PC-9 (cell line): ENCODE results near the gene SEC31B. TPM values are rescaled to one million over a fixed set of nuclear protein-coding genes. Genes with fewer than 3 reads are reported as not detected.

Experiments used
- BruUV-seq: library from RNA; stranded (reverse); fragments of 400-500 nt; replicated peaks from 2 replicates; lab custom pipeline; 2021; lab: Mats Ljungman, UMichigan
- CTCF ChIA-PET: fragments of 300-600 bp; sonication (Branson Sonifier 250); formaldehyde crosslinking; loops from one replicate; lab custom pipeline; 2022; ENCODE audit warnings: antibody characterized with exemption; lab: Charles Lee
- POLR2A ChIA-PET: fragments of 300-600 bp; sonication (Branson Sonifier 250); formaldehyde crosslinking; loops from one replicate; lab custom pipeline; 2022; ENCODE audit warnings: antibody characterized with exemption; ENCODE audit not compliant: unreplicated experiment; lab: Charles Lee
- DNase-seq, 2 experiments: peaks; one replicate each; pipeline versions ENCODE4 v3.0.0 to v3.0.0-alpha.2; 2015 to 2022; ENCODE audit warnings: mixed read lengths in 1 of 2
- H2AFZ ChIP-seq: fragments of 200-600 bp; sonication (generic); 2 replicates; pipeline ENCODE4 v1.8.1; 2017; ENCODE audit warnings: antibody characterized with exemption
- H3F3A ChIP-seq: fragments of 200-600 bp; sonication (generic); 2 replicates; pipeline ENCODE4 v1.8.1; 2017; ENCODE audit warnings: antibody characterized with exemption, mild to moderate bottlenecking, low read depth; ENCODE audit not compliant: insufficient read depth
- H3K27ac ChIP-seq: fragments of 200-600 bp; sonication (generic); 2 replicates; pipeline ENCODE4 v1.6.1; 2016; ENCODE audit warnings: mixed run types
- H3K27me3 ChIP-seq: fragments of 200-600 bp; sonication (generic); 2 replicates; pipeline ENCODE4 v1.6.1; 2016; ENCODE audit warnings: low read depth, mixed run types; ENCODE audit not compliant: insufficient read depth
- H3K36me3 ChIP-seq: fragments of 200-600 bp; sonication (generic); 2 replicates; pipeline ENCODE4 v1.6.1; 2016; ENCODE audit warnings: low read depth, mixed run types
- H3K4me1 ChIP-seq: fragments of 200-600 bp; sonication (generic); replicated peaks from 2 replicates; pipeline ENCODE4 v1.6.1; 2016; ENCODE audit warnings: mixed run types; ENCODE audit not compliant: insufficient read depth
- H3K4me2 ChIP-seq: fragments of 200-600 bp; sonication (generic); 2 replicates; pipeline ENCODE4 v1.6.1; 2017; ENCODE audit warnings: mixed run types
- H3K4me3 ChIP-seq: fragments of 200-600 bp; sonication (generic); 2 replicates; pipeline ENCODE4 v1.6.1; 2016; ENCODE audit warnings: mixed run types
- H3K79me2 ChIP-seq: fragments of 200-600 bp; sonication (generic); 2 replicates; pipeline ENCODE4 v1.6.1; 2017; ENCODE audit warnings: low read depth, mixed run types
- H3K9me2 ChIP-seq: fragments of 200-600 bp; sonication (generic); 2 replicates; pipeline ENCODE4 v1.8.1; 2017; ENCODE audit warnings: mild to moderate bottlenecking; ENCODE audit not compliant: insufficient read depth
- H3K9me3 ChIP-seq: fragments of 200-600 bp; sonication (generic); 2 replicates; pipeline ENCODE4 v1.8.1; 2016; ENCODE audit warnings: low read depth; ENCODE audit not compliant: insufficient read depth
- H4K20me1 ChIP-seq: fragments of 200-600 bp; sonication (generic); 2 replicates; pipeline ENCODE4 v1.8.1; 2017; ENCODE audit not compliant: insufficient read depth
- CTCF ChIP-seq: fragments of 200-600 bp; sonication (generic); conservative IDR thresholded peaks from 2 replicates; pipeline ENCODE4 v1.6.1; 2017; ENCODE audit warnings: mixed run types, antibody characterized with exemption, mild to moderate bottlenecking, moderate library complexity
- EZH2 ChIP-seq: fragments of 200-600 bp; sonication (generic); IDR thresholded peaks from 2 replicates; pipeline ENCODE4 v1.8.0; 2017; ENCODE audit warnings: antibody characterized with exemption, low read depth
- intact Hi-C: fragments of 100-400 bp; cut with micrococcal nuclease; formaldehyde crosslinking; loops from one replicate; pipeline ENCODE4 v1.10.0; 2022; ENCODE audit not compliant: unreplicated experiment
- total RNA-seq: library from RNA; stranded (reverse); gene quantifications from 2 replicates; pipeline ENCODE4 v1.2.3, GENCODE V29; 2021

Gene SEC31B
- total RNA-seq, 1 experiment from 2014 or later = 7.4 TPM

DNA sequence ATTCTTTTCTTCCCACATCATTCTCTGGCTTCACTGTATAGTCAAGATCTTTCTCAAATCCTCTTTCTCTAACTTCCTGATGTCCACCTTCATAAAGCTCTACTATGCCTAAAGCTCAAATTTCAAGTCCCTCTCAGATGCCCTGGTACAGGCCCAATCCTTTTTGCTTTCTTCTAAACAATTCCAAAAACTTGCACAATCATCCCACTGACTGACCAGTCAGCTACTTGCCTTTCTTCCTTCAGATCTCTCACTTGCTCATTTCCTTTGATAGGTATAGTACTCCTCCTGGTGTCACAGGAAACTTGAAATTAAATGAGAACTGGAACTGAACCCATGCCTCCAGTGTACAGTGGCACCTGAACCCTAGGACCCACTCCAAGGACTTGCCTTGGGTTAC, 18.2 kb downstream of the SEC31B start:
- no peaks in the 10 kb centered on the region for H4K20me1 ChIP-seq
- H3K9me3 ChIP-seq = no peaks in the 10 kb centered on the region
- no peak overlapping the region for H3K27ac ChIP-seq
- no peaks in the 10 kb centered on the region for H3K27me3 ChIP-seq
- H3K36me3 ChIP-seq = no peaks in the 10 kb centered on the region
- no peaks in the 10 kb centered on the region for H3K79me2 ChIP-seq
- no peak for DNase-seq
- no peaks in the 10 kb centered on the region for H3K9me2 ChIP-seq
- no peak overlapping the region for H2AFZ ChIP-seq
- no TSS peak for BruUV-seq
- no peaks in the 10 kb centered on the region for H3K4me1 ChIP-seq
- H3F3A ChIP-seq = no peaks in the 10 kb centered on the region
- no peak for TF ChIP-seq CTCF
- no peak for TF ChIP-seq EZH2
- intact Hi-C loops = no loop called here
- no peak overlapping the region for H3K4me2 ChIP-seq
- ChIA-PET CTCF (interaction anchor here (0.8 kb wide), 1 partner anchor 157 kb away, joined by 3 read pairs; no protein-coding TSS in a partner anchor), POLR2A (no interaction called here)
- no peak overlapping the region for H3K4me3 ChIP-seq

DNA sequence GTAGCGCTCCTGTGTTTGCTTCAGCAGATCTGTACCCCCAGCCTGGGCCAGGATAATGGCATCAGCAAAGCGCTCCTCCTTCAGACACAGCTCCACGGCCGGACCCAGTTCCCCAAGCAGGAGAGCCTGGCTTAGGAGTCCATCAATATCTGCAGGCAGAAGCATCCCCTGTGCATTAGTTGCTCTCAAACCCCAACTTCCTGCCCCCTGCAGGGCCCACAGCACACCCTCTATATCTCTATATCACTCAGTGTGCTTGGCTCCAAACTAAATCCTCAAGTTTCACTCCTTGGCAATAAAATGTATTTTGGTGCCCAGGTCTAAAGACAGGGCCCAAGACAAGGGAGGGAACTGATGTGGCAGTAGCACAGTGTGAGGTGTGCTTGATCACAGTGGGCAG, 21.6 kb downstream of the SEC31B start:
- POLR2A ChIA-PET = no interaction called here
- H3K9me2 ChIP-seq = no peaks in the 10 kb centered on the region
- CTCF ChIA-PET = no interaction called here
- no peak overlapping the region for H3K4me3 ChIP-seq
- DNase-seq = no peak
- no peaks in the 10 kb centered on the region for H3K4me1 ChIP-seq
- no TSS peak for BruUV-seq
- H3K27ac ChIP-seq = no peak overlapping the region
- H3K36me3 ChIP-seq = no peaks in the 10 kb centered on the region
- H2AFZ ChIP-seq = no peak overlapping the region
- intact Hi-C loops = no loop called here
- H4K20me1 ChIP-seq = no peaks in the 10 kb centered on the region
- TF ChIP-seq CTCF (no peak), EZH2 (no peak)
- H3K79me2 ChIP-seq = no peaks in the 10 kb centered on the region
- no peak overlapping the region for H3K4me2 ChIP-seq
- no peaks in the 10 kb centered on the region for H3K9me3 ChIP-seq
- no peaks in the 10 kb centered on the region for H3K27me3 ChIP-seq
- H3F3A ChIP-seq = no peaks in the 10 kb centered on the region

- Histone ChIP-seq H3K4me1 (no peaks in the 10 kb centered on the region), H3K9me2 (no peaks in the 10 kb centered on the region), H3F3A (no peaks in the 10 kb centered on the region), H3K4me2 (no peak overlapping the region), H3K27me3 (no peaks in the 10 kb centered on the region), H4K20me1 (no peaks in the 10 kb centered on the region), H3K27ac (no peak overlapping the region), H2AFZ (no peak overlapping the region), H3K9me3 (no peaks in the 10 kb centered on the region), H3K4me3 (no peak overlapping the region), H3K79me2 (no peaks in the 10 kb centered on the region), H3K36me3 (no peaks in the 10 kb centered on the region)
- ChIA-PET POLR2A (no interaction called here), CTCF (no interaction called here)
- intact Hi-C loops = no loop called here
- DNase-seq = no peak
- TF ChIP-seq EZH2 = no peak
- no TSS peak for BruUV-seq
Observed at GRCh38 chr10:100496567-100496966, 23.1 kb downstream of the SEC31B start.

- Histone ChIP-seq H3K9me3 (no peaks in the 10 kb centered on the region), H3K36me3 (no peaks in the 10 kb centered on the region), H3K9me2 (no peaks in the 10 kb centered on the region), H2AFZ (no peak overlapping the region), H3K4me1 (no peaks in the 10 kb centered on the region), H3K27me3 (no peaks in the 10 kb centered on the region), H4K20me1 (no peaks in the 10 kb centered on the region), H3K4me2 (no peak overlapping the region), H3F3A (no peaks in the 10 kb centered on the region), H3K27ac (no peak overlapping the region), H3K4me3 (no peak overlapping the region), H3K79me2 (no peaks in the 10 kb centered on the region)
- CTCF ChIA-PET = no interaction called here
- intact Hi-C loops = no loop called here
- BruUV-seq = no TSS peak
- TF ChIP-seq CTCF (no peak), EZH2 (no peak)
- POLR2A ChIA-PET = no interaction called here
- DNase-seq = no peak
Observed at GRCh38 chr10:100490531-100490930, 29.1 kb downstream of the SEC31B start.
